NCI-H446 treated with DMSO at 0.1 percent for 48 hours (cell line): ENCODE measurements around the gene ADIRF.
A peak's percentile ranks its signal among the peaks of the same experiment; 100 is the strongest.
"Not testable (repeated sequence)": the region's sequence is repeated elsewhere in the genome, so short reads cannot be mapped to it uniquely, and the experiment has no call there.

Source experiments
- DNase-seq: peaks from one replicate; lab custom pipeline; 2025; lab: John Stamatoyannopoulos, UW

The ADIRF gene

GRCh38 chr10:86979296-86979818 lies 11.1 kb downstream of the ADIRF start:
- no peak for DNase-seq

DNA sequence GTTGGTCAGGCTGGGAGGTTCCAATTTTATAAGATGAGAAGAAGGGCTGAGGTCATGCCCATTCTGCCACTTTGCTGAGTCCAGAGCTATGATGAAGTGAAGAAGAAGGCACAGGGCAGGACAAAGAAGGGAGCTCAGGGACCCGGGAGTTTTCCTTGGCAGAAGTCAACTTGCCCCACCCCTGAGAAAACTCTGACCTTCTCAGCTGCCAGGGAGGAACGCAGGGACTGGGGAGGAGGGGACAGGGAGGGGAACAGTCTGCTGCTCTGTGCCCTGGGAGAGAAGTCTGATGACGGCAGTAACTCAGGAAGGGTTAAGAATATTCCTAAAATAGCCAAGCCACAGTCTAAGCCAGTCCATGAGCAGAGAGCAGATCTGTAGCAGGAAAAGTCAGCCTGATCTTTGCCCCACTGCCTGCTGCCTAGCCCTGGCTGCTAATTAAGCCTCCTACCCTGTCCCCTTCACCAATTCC lies 11.7 kb downstream of the ADIRF start:
- DNase-seq, result no peak

DNA sequence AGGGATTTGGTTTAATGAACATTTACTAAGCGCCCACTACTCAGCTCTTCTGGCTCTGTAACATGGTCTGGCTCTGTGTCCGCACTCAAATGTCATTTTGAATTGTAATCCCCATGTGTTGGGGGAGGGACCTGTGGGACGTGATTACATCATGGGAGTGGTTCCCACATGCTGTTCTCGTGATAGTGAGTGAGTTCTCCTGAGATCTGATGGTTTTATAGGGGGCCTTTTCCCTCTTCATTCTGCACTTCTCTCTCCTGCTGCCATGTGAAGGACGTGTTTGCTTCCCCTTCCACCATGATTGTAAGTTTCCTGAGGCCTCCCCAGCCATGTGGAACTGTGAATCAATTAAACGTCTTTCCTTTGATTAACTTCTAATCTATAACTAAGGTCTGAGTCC lies 12.7 kb downstream of the ADIRF start:
- DNase-seq, result not testable (repeated sequence)

DNA sequence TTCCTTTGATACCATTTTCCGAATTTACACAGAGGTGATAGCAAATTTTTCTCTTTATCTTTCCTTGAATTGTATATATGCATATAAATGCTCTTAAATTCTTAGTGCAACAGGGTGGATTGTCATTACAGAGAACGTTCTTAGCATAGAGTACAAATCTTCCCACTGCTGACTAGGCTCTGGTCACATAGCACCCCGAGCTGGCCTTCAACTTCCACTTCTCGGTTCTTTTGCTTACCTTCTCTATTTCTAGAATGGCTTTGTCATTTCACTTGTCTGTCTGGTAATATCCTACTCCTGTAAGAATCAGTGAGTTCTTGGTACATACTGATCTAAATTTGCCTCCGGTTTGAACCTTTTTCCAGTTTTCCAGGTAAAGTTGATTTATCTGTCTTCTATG lies 13.4 kb downstream of the ADIRF start:
- no peak for DNase-seq

- not testable (repeated sequence) for DNase-seq
These were observed 16.2 kb downstream of the ADIRF start for GRCh38 chr10:86984498-86984897.

DNA sequence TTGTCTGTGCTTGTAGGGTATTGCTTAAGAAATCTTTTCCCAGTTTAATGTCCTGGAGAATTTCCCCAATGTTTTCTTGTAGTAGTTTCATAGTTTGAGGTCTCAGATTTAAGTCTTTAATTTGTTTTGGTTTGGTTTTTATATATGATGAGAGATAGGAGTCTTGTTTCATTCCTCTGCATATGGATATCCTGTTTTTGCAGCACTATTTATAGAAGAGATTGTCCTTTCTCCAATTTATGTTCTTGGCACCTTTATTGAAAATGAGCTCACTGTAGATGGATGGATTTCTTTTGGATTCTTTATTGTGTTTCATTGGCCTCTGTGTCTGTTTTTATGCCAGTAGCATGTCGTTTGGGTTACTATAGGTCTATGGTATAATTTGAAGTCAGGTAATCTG lies 20.2 kb downstream of the ADIRF start:
- DNase-seq, result no peak

DNA sequence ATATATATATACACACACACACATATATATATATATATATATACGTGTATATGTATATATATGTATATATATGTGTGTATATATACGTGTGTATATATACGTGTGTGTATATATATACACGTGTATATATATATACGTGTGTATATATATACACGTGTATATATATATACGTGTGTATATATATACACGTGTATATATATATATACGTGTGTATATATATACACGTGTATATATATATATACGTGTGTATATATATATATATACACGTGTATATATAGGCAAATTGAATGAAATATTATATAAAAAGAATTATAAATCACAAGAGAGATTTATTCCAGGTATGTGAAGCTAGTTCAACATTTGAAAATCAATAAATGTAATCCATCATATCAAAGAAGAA lies 23.1 kb downstream of the ADIRF start:
- DNase-seq, result not testable (repeated sequence)

DNA sequence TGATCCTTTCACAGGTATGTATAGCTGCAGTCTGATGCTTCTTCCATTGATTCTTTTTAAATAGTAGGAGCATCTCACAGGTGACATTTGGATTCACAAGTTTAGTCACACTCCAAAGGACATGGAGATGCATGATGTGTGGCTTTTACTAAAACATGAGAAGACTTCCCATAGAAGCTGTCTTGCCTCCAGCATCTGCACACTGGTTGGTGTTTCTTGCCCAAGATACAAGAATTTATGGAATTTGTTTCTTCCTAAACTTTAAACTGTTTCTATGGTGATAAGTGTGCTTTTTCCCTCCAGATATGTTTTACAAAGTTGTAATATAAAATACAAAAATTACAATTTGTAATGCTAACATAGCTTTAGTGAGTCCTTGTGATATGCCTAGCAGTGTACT lies 24.2 kb downstream of the ADIRF start:
- no peak for DNase-seq

DNA sequence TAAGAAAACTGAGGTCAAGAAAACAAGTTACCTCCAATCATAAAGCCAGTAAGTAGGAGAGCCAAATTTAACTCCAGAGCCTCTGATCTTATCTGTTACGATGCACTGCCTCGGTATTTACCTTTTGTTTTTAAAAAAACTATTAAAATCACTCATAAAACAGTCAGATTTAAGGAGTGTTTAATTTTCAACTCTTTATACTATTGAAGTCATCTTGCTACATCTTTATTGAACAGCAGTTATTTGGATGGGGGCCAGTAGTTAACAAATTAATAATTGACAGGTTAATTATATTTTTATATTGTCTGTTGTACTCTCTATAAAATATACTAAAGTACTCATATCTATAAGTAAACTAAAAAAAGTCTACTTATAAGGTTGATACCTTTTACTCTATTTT lies 24.6 kb downstream of the ADIRF start:
- no peak for DNase-seq

- DNase-seq, result not testable (repeated sequence)
These were observed 31.6 kb downstream of the ADIRF start for GRCh38 chr10:86999802-87000403.

GRCh38 chr10:87000491-87000890 lies 32.2 kb downstream of the ADIRF start:
- DNase-seq, result no peak

GRCh38 chr10:87007124-87007523 lies 38.8 kb downstream of the ADIRF start:
- DNase-seq, result not testable (repeated sequence)

DNA sequence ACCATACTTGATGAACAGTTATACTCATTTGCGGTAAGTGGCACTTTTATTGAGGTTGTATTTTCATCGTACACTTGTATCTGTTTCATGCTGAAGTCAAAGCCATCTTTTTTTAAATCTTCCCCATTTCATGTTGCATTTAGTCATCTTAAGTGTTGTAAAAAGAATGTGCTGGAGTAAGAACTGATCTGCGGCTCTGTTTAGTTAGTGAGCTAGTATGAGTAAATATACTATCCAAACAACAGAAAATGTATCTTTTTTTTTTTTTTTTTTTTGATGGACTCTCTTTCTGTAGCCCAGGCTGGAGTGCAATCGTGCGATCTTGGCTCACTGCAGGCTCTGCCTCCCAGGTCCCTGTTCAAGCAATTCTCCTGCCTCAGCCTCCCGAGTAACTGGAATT lies 39.4 kb downstream of the ADIRF start:
- DNase-seq, result not testable (repeated sequence)

GRCh38 chr10:87008303-87008702 lies 40.0 kb downstream of the ADIRF start:
- DNase-seq, result not testable (repeated sequence)

DNA sequence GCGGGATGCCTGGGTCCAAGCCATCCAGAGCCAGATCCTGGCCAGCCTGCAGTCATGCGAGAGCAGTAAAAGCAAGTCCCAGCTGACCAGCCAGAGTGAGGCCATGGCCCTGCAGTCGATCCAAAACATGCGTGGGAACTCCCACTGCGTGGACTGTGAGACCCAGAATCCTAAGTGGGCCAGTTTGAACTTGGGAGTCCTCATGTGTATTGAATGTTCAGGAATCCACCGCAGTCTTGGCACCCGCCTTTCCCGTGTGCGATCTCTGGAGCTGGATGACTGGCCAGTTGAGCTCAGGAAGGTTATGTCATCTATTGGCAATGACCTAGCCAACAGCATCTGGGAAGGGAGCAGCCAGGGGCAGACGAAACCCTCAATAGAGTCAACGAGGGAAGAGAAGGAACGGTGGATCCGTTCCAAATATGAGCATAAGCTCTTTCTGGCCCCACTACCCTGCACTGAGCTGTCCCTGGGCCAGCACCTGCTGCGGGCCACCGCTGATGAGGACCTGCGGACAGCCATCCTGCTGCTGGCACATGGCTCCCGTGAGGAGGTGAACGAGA lies 40.9 kb downstream of the ADIRF start:
- peak; percentile 43 for DNase-seq

GRCh38 chr10:87013528-87013927 lies 45.2 kb downstream of the ADIRF start:
- DNase-seq, result not testable (repeated sequence)

DNA sequence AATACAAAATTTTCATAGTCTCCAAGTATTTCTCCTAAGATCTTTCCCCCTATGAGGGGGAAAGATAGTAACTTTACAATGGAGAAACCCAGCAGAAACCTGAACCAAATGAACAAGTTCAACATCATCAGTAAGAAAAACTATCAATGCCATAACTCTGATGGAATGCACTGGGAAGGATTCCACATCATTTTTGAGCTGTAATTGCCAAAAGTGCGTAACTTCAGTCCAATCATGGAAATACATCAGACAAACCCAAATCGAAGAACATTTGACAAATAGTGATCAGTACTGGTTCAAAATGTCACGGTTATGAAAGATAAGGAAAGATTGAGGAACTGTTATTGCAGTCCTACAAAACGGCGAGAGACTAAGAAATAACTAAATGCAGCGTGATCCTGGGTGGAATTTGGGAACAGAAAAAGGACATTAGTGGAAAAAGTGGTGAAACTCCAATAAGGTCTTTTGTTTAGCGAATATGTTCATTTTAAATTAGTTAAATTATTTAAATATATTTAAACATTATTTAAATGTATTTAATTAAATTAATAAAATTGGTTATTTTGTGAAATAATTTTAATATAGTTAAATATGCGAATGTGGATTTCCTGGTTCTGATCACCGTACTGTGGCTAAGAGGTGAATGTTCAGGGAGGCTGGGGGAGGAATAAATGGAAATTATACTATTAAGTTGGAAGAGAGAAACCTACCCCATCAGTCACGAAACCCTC lies 46.9 kb downstream of the ADIRF start:
- not testable (repeated sequence) for DNase-seq

GRCh38 chr10:87018127-87018526 lies 49.8 kb downstream of the ADIRF start:
- not testable (repeated sequence) for DNase-seq

GRCh38 chr10:87019066-87019465 lies 50.8 kb downstream of the ADIRF start:
- not testable (repeated sequence) for DNase-seq

DNA sequence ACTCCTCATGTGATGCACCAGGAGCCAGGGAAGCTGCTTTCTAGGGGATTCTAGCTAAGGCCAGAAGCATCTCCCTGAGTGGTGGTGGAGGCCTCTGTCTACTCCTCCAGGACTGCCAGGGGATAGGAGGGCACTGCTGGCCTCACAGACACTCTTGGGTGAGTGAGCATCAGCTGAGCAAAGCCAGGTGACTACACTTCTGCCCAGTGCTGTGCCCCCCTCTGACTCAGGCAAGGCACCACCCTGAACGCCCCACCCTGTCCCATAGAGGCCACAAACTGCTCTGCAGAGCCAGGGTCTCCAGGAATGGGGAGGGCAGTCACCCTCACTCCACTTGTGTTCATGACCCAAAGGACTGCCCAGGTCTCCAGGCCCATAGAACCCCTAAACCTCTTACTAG lies 51.2 kb downstream of the ADIRF start:
- not testable (repeated sequence) for DNase-seq

DNA sequence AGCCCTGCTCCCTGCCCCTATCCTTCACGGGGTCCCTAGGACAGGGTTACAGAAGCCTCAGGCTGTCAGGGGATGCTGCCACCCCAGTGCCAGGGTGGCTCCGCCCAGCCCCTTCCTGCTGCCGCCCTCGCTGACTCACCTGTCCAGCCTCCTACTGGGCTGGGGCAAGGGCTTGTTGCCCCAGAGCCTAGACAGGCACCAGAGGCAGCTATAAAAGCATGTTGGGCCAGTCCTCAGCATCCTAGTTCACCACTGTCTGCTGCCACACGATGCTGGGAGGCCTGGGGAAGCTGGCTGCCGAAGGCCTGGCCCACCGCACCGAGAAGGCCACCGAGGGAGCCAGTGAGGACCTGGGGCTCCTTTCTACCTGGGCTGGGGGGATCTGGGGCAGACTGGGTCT lies 51.8 kb downstream of the ADIRF start, which contains the start of gene FAM25A:
FAM25A (plus strand) TSS at position 239 of the 400 bp plus-strand sequence; CDS start at position 270, 31 bp downstream.
- not testable (repeated sequence) for DNase-seq
